Muscle of leg (tissue), 16 donors: ENCODE data around the gene EPM2AIP1. TPM values are rescaled to one million over a fixed set of nuclear protein-coding genes. Genes with fewer than 3 reads are reported as not detected.
A peak's percentile ranks its signal among the peaks of the same experiment; 100 is the strongest.
"Not testable (repeated sequence)": the region's sequence is repeated elsewhere in the genome, so short reads cannot be mapped to it uniquely, and the experiment has no call there.

Experiments used
- DNase-seq: peaks from one replicate; pipeline ENCODE4 v3.0.0; 2013
- H3K27ac ChIP-seq: one replicate; pipeline ENCODE4 v1.5.1; 2013; ENCODE audit warnings: mild to moderate bottlenecking, low read length, control low read depth
- H3K27me3 ChIP-seq: one replicate; pipeline ENCODE4 v1.6.1; 2013; ENCODE audit warnings: low read length; ENCODE audit not compliant: control insufficient read depth, insufficient read depth
- H3K36me3 ChIP-seq: one replicate; pipeline ENCODE4 v1.6.1; 2013; ENCODE audit warnings: low read length; ENCODE audit not compliant: control insufficient read depth, insufficient read depth
- H3K4me1 ChIP-seq: one replicate; pipeline ENCODE4 v1.6.1; 2013; ENCODE audit warnings: low read length; ENCODE audit not compliant: control insufficient read depth, insufficient read depth
- H3K4me3 ChIP-seq: one replicate; pipeline ENCODE4 v1.5.1; 2013; ENCODE audit warnings: low read length, control low read depth
- H3K9me3 ChIP-seq: replicated peaks from 2 replicates; pipeline ENCODE4 v1.6.1; 2013; ENCODE audit warnings: low read depth, low read length; ENCODE audit not compliant: control insufficient read depth
- WGBS: methylation state at CpG from one replicate; pipeline ENCODE4 v1.1.5; 2013; ENCODE audit warnings: missing lambda C conversion rate; ENCODE audit not compliant: insufficient coverage; 5-methylcytosine and 5-hydroxymethylcytosine counted together
- long read RNA-seq, 11 donors: transcript quantifications; one replicate each; lab custom pipeline, GENCODE V29; 2026
- polyA plus RNA-seq, 8 donors: library from polyadenylated mRNA; unstranded; fragments of 120-200 nt; gene quantifications; one replicate each; pipeline versions ENCODE4 v1.2.1 to v1.2.3, GENCODE V29; 2013; ENCODE audit warnings: inconsistent platforms in 1 of 8, low replicate concordance in 1 of 8; ENCODE audit not compliant: insufficient read length in 8 of 8, insufficient read depth in 1 of 8
- total RNA-seq: library from RNA; stranded (reverse); fragments of 120-200 nt; gene quantifications from one replicate; pipeline ENCODE4 v1.2.4, GENCODE V29; 2013

Gene EPM2AIP1
- total RNA-seq (27.0 TPM), polyA plus RNA-seq (10 to 100 TPM; 19.4 to 32.3 (median 26.2) TPM)
- long read RNA-seq, donor 1, full-length matches to known transcripts = 44 of 58 reads
- long read RNA-seq, donor 1, partial matches to known transcripts = 14 of 58 reads
- long read RNA-seq, donor 1, other reads (novel, unspliced or antisense) = 0 of 58 reads
- long read RNA-seq, donor 2, full-length matches to known transcripts = 13 of 13 reads
- long read RNA-seq, donor 2, partial matches to known transcripts = 0 of 13 reads
- long read RNA-seq, donor 2, other reads (novel, unspliced or antisense) = 0 of 13 reads
- long read RNA-seq, donor 3, full-length matches to known transcripts = 78 of 78 reads
- long read RNA-seq, donor 3, partial matches to known transcripts = 0 of 78 reads
- long read RNA-seq, donor 3, other reads (novel, unspliced or antisense) = 0 of 78 reads
- long read RNA-seq, donor 4, full-length matches to known transcripts = 26 of 26 reads
- long read RNA-seq, donor 4, partial matches to known transcripts = 0 of 26 reads
- long read RNA-seq, donor 4, other reads (novel, unspliced or antisense) = 0 of 26 reads
- long read RNA-seq, donor 5, full-length matches to known transcripts = 163 of 163 reads
- long read RNA-seq, donor 5, partial matches to known transcripts = 0 of 163 reads
- long read RNA-seq, donor 5, other reads (novel, unspliced or antisense) = 0 of 163 reads
- long read RNA-seq, donor 6, full-length matches to known transcripts = 91 of 91 reads
- long read RNA-seq, donor 6, partial matches to known transcripts = 0 of 91 reads
- long read RNA-seq, donor 6, other reads (novel, unspliced or antisense) = 0 of 91 reads
- long read RNA-seq, donor 7, full-length matches to known transcripts = 136 of 136 reads
- long read RNA-seq, donor 7, partial matches to known transcripts = 0 of 136 reads
- long read RNA-seq, donor 7, other reads (novel, unspliced or antisense) = 0 of 136 reads
- long read RNA-seq, donor 8, full-length matches to known transcripts = 61 of 61 reads
- long read RNA-seq, donor 8, partial matches to known transcripts = 0 of 61 reads
- long read RNA-seq, donor 8, other reads (novel, unspliced or antisense) = 0 of 61 reads
- long read RNA-seq, donor 9, full-length matches to known transcripts = 112 of 112 reads
- long read RNA-seq, donor 9, partial matches to known transcripts = 0 of 112 reads
- long read RNA-seq, donor 9, other reads (novel, unspliced or antisense) = 0 of 112 reads
- long read RNA-seq, donor 10, full-length matches to known transcripts = 125 of 125 reads
- long read RNA-seq, donor 10, partial matches to known transcripts = 0 of 125 reads
- long read RNA-seq, donor 10, other reads (novel, unspliced or antisense) = 0 of 125 reads
- long read RNA-seq, donor 11, full-length matches to known transcripts = 72 of 72 reads
- long read RNA-seq, donor 11, partial matches to known transcripts = 0 of 72 reads
- long read RNA-seq, donor 11, other reads (novel, unspliced or antisense) = 0 of 72 reads

DNA sequence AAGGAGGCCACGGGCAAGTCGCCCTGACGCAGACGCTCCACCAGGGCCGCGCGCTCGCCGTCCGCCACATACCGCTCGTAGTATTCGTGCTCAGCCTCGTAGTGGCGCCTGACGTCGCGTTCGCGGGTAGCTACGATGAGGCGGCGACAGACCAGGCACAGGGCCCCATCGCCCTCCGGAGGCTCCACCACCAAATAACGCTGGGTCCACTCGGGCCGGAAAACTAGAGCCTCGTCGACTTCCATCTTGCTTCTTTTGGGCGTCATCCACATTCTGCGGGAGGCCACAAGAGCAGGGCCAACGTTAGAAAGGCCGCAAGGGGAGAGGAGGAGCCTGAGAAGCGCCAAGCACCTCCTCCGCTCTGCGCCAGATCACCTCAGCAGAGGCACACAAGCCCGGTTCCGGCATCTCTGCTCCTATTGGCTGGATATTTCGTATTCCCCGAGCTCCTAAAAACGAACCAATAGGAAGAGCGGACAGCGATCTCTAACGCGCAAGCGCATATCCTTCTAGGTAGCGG is at the start of gene EPM2AIP1:
EPM2AIP1 (minus strand) TSS at position 326 of the 520 bp plus-strand sequence; CDS start at position 272, 54 bp downstream.
- H3K4me3 ChIP-seq = peak within 1 kb of the TSS; percentile 93
- no peaks in the 10 kb centered on the region for H3K9me3 ChIP-seq
- H3K27me3 ChIP-seq = no peaks in the 10 kb centered on the region
- peaks cover 8% of the 10 kb centered on the region for H3K4me1 ChIP-seq
- peak within 1 kb of the TSS; percentile 99 for H3K27ac ChIP-seq
- WGBS = 0% methylated on average over 44 of the region's 48 CpGs
- DNase-seq = no peak
- peaks cover 31% of the 10 kb centered on the region for H3K36me3 ChIP-seq

DNA sequence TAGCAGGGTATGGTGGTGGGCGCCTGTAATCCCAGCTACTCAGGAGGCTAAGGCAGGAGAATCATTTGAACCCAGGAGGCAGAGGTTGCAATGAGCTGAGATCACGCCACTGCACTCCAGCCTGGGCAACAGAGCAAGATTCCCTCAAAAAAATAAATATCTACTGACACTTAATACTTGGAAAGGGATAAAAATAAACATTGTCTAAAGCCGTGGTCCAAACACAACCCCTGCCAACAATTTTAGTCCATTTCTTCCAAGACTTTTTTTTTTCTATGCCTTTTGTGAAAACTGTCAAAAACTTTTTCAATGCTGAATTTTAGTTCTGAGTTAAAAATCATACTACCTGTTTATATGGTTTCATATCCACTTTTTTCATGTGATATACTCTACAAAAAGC is 49.8 kb upstream of the EPM2AIP1 start:
- not testable (repeated sequence) for H3K27me3 ChIP-seq, H3K4me1 ChIP-seq, H3K9me3 ChIP-seq, H3K27ac ChIP-seq, H3K4me3 ChIP-seq
- DNase-seq = peak; percentile 67
- WGBS = no CpG with 5 or more reads among the region's 3 CpGs
- H3K36me3 ChIP-seq = peaks cover 40% of the 10 kb centered on the region

DNA sequence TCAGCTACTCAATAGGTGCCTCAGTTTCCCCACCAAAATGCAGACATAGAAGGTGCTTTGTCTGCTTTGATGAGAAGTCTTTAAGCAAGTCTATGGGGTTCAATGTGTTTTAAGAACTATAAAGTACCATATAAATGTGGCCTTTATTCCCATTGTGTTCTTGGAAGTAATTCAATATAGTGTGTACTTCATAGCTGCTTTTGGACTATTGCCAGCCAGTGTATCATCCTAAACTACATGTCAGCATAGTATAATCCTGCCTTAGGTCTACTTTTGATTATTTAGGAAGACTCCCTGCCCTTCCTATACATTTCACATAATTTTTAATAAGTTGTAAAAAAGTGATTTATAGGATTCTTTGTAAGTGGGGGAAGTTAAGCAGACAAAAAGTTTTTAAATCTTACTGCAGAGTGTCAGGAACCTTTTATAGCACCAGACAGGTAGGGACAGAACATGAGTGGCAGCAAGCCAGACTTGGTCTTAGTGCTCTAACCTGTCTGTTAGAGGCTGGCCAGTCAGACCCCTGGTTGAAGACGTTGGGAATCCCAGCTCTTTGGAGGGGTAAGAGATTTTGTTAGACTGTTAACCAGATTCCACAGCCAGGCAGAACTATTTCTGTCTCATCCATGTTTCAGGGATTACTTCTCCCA is 48.7 kb upstream of the EPM2AIP1 start:
- peak; percentile 45 for DNase-seq
- peak overlapping the region; percentile 20 for H3K27ac ChIP-seq
- peaks cover 39% of the 10 kb centered on the region for H3K36me3 ChIP-seq
- no peak overlapping the region for H3K4me3 ChIP-seq
- WGBS = no CpG with 5 or more reads among the region's 1 CpG
- H3K9me3 ChIP-seq = peaks cover 3% of the 10 kb centered on the region
- H3K4me1 ChIP-seq = peaks cover 2% of the 10 kb centered on the region
- H3K27me3 ChIP-seq = no peaks in the 10 kb centered on the region

DNA sequence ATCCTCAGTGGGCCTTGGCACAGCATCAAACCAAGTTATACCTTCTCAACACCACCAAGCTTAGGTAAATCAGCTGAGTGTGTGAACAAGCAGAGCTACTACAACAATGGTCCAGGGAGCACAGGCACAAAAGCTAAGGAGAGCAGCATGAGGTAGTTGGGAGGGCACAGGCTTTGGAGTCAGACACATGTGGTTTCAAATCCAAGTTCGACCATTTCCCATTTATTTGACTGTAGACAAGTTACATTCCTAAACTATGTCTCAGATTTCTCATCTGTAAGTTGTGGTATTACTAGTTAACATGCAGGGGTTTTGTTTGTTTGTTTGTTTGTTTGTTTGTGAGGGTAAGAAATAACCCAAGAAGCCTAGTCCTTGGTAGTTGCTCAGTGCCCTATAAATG is 47.3 kb upstream of the EPM2AIP1 start:
- Histone ChIP-seq H3K4me1 (peaks cover 2% of the 10 kb centered on the region), H3K27me3 (no peaks in the 10 kb centered on the region), H3K4me3 (no peak overlapping the region), H3K36me3 (peaks cover 53% of the 10 kb centered on the region), H3K27ac (no peak overlapping the region), H3K9me3 (peaks cover 14% of the 10 kb centered on the region)
- no CpG with 5 or more reads among the region's 1 CpG for WGBS
- DNase-seq = no peak

DNA sequence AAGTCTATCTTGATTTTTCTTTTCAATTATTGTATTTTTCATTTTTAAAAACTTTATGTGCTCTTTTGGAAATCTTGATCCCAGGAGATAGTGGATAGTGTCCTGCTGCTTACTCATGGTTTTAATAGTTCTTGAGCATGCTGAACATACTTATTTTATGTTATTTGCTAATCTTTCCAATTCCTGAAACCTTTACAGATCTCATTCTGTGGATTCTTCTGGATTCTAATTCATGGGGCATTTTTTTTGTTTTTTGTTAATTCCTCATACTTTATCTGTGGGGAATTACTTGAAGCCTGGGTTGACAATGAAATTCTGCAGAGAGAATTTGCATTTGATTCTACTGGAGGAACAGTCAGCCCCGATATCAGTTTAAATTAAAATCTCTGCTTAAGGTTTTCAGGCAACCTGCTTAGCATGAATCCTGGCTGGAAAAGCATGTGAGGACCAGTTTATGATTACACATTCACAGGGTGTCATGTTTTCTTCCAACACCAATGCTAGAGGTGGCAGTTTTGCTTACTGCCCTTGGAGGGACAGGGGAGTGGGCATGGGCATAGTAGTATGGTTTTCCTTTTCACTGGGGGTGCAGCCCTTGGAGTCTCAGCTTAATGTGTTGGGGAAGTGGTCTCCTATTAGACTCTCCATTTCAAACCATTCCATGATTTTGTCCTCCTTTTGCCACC is 46.4 kb upstream of the EPM2AIP1 start:
- no peak for DNase-seq
- peaks cover 56% of the 10 kb centered on the region for H3K36me3 ChIP-seq
- H3K27me3 ChIP-seq = no peaks in the 10 kb centered on the region
- H3K4me1 ChIP-seq = peaks cover 2% of the 10 kb centered on the region
- H3K4me3 ChIP-seq = no peak overlapping the region
- H3K9me3 ChIP-seq = peaks cover 15% of the 10 kb centered on the region
- no peak overlapping the region for H3K27ac ChIP-seq
- no CpG with 5 or more reads among the region's 1 CpG for WGBS

DNA sequence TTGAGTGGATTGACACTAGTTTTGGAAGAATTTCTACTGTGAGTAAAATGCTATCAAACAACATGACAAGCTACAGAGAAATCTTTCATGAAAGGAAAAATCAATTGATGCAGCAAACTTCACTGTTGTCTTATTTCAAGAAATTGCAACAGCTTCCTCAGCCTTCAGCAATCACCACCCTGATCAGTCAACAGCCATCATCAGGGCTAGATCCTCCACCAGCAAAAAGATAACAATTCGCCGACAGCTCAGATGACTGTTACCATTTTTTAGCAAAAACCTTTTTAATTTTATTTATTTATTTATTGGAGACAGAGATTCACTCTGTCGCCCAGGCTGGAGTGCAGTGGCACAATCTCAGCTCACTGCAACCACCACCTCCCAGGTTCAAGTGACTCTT is 44.4 kb upstream of the EPM2AIP1 start:
- no CpG with 5 or more reads among the region's 3 CpGs for WGBS
- DNase-seq = no peak
- H3K36me3 ChIP-seq = peaks cover 62% of the 10 kb centered on the region

DNA sequence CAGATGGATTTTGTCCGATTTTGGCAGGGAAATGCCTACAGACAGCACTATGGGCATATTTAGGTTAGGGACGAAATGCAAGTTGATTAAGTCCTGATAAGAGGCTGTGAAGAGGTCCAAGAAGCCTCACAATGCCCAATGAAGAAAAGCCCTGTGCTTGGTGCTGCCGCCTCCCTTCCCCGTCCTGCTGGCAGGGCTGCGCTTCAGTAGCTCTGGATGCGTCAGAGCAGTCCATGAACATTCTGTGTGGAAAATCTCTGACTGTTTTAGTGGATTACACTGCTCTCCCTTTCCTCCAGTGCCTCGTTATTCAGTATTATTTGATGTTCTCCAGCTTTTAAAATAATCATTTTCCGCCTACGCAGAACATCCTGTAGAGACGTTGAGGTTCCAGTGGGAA is 40.0 kb upstream of the EPM2AIP1 start:
- 33% methylated on average over 2 of the region's 10 CpGs for WGBS
- Histone ChIP-seq H3K4me1 (peaks cover 14% of the 10 kb centered on the region), H3K36me3 (peaks cover 59% of the 10 kb centered on the region), H3K27ac (peak overlapping the region; percentile 69), H3K27me3 (no peaks in the 10 kb centered on the region), H3K9me3 (peaks cover 15% of the 10 kb centered on the region), H3K4me3 (no peak overlapping the region)
- DNase-seq = peak; percentile 94

More for the DNA sequence above, 44.4 kb upstream of the EPM2AIP1 start:
- Histone ChIP-seq H3K27me3 (no peaks in the 10 kb centered on the region), H3K4me3 (no peak overlapping the region), H3K4me1 (peaks cover 2% of the 10 kb centered on the region), H3K9me3 (peaks cover 15% of the 10 kb centered on the region), H3K27ac (no peak overlapping the region)

DNA sequence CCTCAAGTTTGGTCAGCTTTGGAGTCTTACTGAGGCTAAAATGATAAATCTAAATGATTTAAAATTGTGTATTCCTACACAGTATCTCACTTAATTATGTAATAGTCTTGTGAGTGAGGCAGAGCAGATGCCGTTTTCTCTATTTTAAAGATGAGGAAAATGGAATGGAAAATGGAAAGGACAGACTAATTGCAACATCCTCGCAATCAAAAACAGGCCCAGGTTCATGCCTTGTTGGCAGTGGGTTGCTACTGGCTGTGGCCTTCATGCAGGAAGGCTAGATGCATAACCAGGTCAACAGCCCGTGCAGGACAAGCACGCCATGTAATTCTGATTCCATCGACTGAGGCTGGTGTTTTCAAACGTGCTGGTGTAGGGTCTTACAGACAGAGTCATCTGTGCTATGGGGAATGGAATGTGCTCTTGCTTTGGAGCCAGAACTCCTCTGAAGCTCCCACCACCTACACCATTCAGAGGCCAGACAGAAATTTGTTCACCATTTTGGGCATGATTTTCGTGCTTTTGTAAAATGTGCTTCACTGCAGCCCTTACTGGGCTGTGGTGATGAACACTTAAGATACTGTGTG is 38.3 kb upstream of the EPM2AIP1 start:
- Histone ChIP-seq H3K4me1 (peaks cover 14% of the 10 kb centered on the region), H3K36me3 (peaks cover 58% of the 10 kb centered on the region), H3K27me3 (no peaks in the 10 kb centered on the region), H3K9me3 (peaks cover 8% of the 10 kb centered on the region), H3K27ac (peak overlapping the region; percentile 18), H3K4me3 (no peak overlapping the region)
- WGBS = 88% methylated on average over 1 of the region's 7 CpGs
- DNase-seq = peak; percentile 45
